ENCODE results near the gene CLIC5. TPM values are rescaled to one million over a fixed set of nuclear protein-coding genes. Genes with fewer than 3 reads are reported as not detected.

Gene CLIC5
- total RNA-seq, 2 experiments from 2014 or later: 0.03 to 0.08 TPM

GRCh38 chr6:45966797-45967196, 48.9 kb downstream of the CLIC5 start:
- Histone ChIP-seq H3K9me2 (ENCODE audit: insufficient read depth, low read length) (no peaks in the 10 kb centered on the region), H3K27ac (ENCODE audit: low read depth, low read length, poor library complexity, severe bottlenecking) (no peak overlapping the region), H3K9me3 (ENCODE audit: low read length) (no peaks in the 10 kb centered on the region), H3K4me1 (ENCODE audit: insufficient read depth, low read length, poor library complexity, severe bottlenecking) (peaks cover 12% of the 10 kb centered on the region), H2AFZ (ENCODE audit: low read length) (no peak overlapping the region), H3K4me2 (ENCODE audit: low read length) (no peak overlapping the region), H3K79me2 (ENCODE audit: insufficient read depth, low read depth, low read length) (no peaks in the 10 kb centered on the region), H3K4me3 (ENCODE audit: low read depth, low read length, poor library complexity, severe bottlenecking) (no peak overlapping the region), H3K36me3 (ENCODE audit: insufficient read depth, low read length) (no peaks in the 10 kb centered on the region), H4K20me1 (ENCODE audit: insufficient read depth, low read length) (no peaks in the 10 kb centered on the region)
- ChIA-PET POLR2A (no interaction called here), CTCF (ENCODE audit: unreplicated experiment) (no interaction called here)
- no peak for TF ChIP-seq CTCF (conservative IDR thresholded peaks at IDR 0.05; ENCODE audit: low read length)
- DNase-seq (ENCODE audit: low spot score): no peak
- no TSS peak for BruUV-seq (replicated peaks)
- intact Hi-C loops (cut with micrococcal nuclease; ENCODE audit: unreplicated experiment): no loop called here

- Histone ChIP-seq H3K9me3 (ENCODE audit: low read length) (no peaks in the 10 kb centered on the region), H3K4me3 (ENCODE audit: low read depth, low read length, poor library complexity, severe bottlenecking) (no peak overlapping the region), H3K9me2 (ENCODE audit: insufficient read depth, low read length) (no peaks in the 10 kb centered on the region), H2AFZ (ENCODE audit: low read length) (no peak overlapping the region), H4K20me1 (ENCODE audit: insufficient read depth, low read length) (no peaks in the 10 kb centered on the region), H3K27ac (ENCODE audit: low read depth, low read length, poor library complexity, severe bottlenecking) (no peak overlapping the region), H3K4me2 (ENCODE audit: low read length) (no peak overlapping the region), H3K36me3 (ENCODE audit: insufficient read depth, low read length) (no peaks in the 10 kb centered on the region), H3K79me2 (ENCODE audit: insufficient read depth, low read depth, low read length) (no peaks in the 10 kb centered on the region), H3K4me1 (ENCODE audit: insufficient read depth, low read length, poor library complexity, severe bottlenecking) (peaks cover 12% of the 10 kb centered on the region)
- no peak for DNase-seq (ENCODE audit: low spot score)
- ChIA-PET CTCF (ENCODE audit: unreplicated experiment) (no interaction called here), POLR2A (interaction anchor here (0.6 kb wide), 1 partner anchor 12 kb away, joined by 5 read pairs; no protein-coding TSS in a partner anchor)
- intact Hi-C loops (cut with micrococcal nuclease; ENCODE audit: unreplicated experiment): no loop called here
- no TSS peak for BruUV-seq (replicated peaks)
- no peak for TF ChIP-seq EZH2phosphoT487 (IDR thresholded peaks at IDR 0.05; ENCODE audit: borderline replicate concordance, low read depth, low read length)
- TF ChIP-seq CTCF (conservative IDR thresholded peaks at IDR 0.05; ENCODE audit: low read length): no peak
Observed at GRCh38 chr6:45966340-45966739, 49.3 kb downstream of the CLIC5 start.

- POLR2A ChIA-PET: interaction anchor here (0.5 to 0.6 kb wide), 2 partner anchors 11 to 1117 kb away, joined by 3 to 5 read pairs; no protein-coding TSS in a partner anchor
- no peak overlapping the region for H3K4me2 ChIP-seq (ENCODE audit: low read length)
- H3K9me2 ChIP-seq (ENCODE audit: insufficient read depth, low read length): no peaks in the 10 kb centered on the region
- no peaks in the 10 kb centered on the region for H4K20me1 ChIP-seq (ENCODE audit: insufficient read depth, low read length)
- CTCF ChIA-PET (ENCODE audit: unreplicated experiment): no interaction called here
- no peaks in the 10 kb centered on the region for H3K36me3 ChIP-seq (ENCODE audit: insufficient read depth, low read length)
- H3K4me1 ChIP-seq (ENCODE audit: insufficient read depth, low read length, poor library complexity, severe bottlenecking): peaks cover 12% of the 10 kb centered on the region
- H3K27ac ChIP-seq (ENCODE audit: low read depth, low read length, poor library complexity, severe bottlenecking): no peak overlapping the region
- no peak overlapping the region for H2AFZ ChIP-seq (ENCODE audit: low read length)
- DNase-seq (ENCODE audit: low spot score): no peak
- no TSS peak for BruUV-seq (replicated peaks)
- H3K9me3 ChIP-seq (ENCODE audit: low read length): no peaks in the 10 kb centered on the region
- TF ChIP-seq EZH2phosphoT487 (IDR thresholded peaks at IDR 0.05; ENCODE audit: borderline replicate concordance, low read depth, low read length) (no peak), CTCF (conservative IDR thresholded peaks at IDR 0.05; ENCODE audit: low read length) (no peak)
- no peak overlapping the region for H3K4me3 ChIP-seq (ENCODE audit: low read depth, low read length, poor library complexity, severe bottlenecking)
- H3K79me2 ChIP-seq (ENCODE audit: insufficient read depth, low read depth, low read length): no peaks in the 10 kb centered on the region
- intact Hi-C loops (cut with micrococcal nuclease; ENCODE audit: unreplicated experiment): no loop called here
Observed at GRCh38 chr6:45965792-45966191, 49.9 kb downstream of the CLIC5 start.
